ENCODE results near the gene EHMT2.

GRCh38 chr6:31865205-31866118 is 32.0 kb downstream of the EHMT2 start:
- TF ChIP-seq CTCF (IDR thresholded peaks at IDR 0.05) (no peak), EP300 (IDR thresholded peaks at IDR 0.05) (no peak)
